CD4-positive, alpha-beta T cell treated with Interleukin-21 for 1 hour (primary cell): ENCODE results near the gene INHBB.

Source experiments
- DNase-seq: peaks from one replicate; pipeline ENCODE4 v3.0.0-alpha.2; 2020

INHBB gene

DNA sequence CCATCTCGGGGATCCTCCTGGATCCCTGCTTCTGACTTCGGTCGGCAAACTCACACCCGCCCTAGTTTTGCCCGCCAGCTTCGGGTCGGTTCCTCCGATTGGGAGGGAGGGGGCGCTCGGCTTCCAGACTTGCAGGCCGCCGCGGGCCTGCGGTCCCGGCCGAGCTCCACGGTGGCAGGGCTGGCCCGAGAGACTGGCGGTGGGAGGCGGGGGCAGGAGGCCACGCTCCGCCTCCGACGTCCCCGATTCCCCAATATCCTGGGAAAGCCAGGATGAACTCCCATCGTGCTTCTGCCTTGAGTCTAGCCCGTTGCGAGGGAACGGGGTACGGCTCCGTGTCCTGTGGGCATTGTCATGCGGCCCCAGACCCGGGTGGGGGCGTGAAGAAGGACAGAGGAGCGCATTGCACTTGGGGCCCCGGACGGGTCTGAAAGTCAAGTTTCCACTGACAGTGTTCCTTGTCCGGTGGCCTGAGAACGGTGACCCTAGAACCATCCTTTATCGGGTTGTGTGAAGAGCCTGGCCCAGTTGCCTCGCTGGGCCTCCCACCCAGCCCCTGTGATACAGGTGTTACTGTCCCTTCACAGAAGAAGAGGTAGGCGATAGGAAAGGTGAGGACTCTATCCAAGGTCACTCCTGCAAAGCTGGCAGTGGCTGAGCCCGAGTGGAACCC, 2.4 kb upstream of the INHBB start:
- DNase-seq = peak; percentile 44

DNA sequence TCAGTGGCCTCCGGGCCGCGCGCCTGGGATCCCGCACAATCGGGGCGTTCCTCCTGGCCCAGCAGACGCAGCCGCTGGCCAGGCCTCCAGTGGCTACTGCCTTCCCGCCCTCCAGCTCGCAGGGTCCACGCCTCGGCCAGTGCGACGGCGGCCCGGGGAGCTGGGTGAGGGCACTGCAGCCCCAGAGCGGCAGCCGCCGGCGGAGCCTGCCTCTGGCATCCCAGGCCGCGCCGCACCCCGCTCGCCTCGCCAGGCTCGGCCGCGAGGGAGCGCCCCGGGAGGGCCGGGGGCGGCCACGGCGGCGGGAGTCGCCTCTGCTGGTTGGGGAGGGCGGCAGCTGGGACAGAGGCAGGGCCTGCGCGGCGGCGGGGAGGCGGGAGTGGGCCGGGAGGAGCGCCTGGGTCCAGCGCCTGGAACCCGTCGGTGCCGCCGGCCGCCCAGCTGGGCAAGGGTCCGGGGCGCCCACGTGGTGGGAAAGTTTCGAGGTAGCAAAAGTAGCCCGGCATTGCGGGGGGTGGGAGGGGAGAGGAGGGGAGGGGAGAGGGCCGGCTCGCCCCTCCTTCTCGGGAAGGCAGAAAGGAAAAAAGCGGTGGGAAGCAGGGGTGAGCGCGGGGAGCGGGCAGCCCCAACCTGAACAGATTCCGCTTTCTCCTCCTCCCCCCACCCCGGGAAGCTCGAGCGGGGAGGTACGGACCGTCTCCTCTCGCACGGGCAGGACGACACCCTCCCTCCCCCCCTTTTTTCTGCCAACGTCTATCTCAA, 1.5 kb upstream of the INHBB start:
- no peak for DNase-seq

- no peak for DNase-seq
Observed at GRCh38 chr2:120344976-120345581, 857 bp upstream of the INHBB start.

DNA sequence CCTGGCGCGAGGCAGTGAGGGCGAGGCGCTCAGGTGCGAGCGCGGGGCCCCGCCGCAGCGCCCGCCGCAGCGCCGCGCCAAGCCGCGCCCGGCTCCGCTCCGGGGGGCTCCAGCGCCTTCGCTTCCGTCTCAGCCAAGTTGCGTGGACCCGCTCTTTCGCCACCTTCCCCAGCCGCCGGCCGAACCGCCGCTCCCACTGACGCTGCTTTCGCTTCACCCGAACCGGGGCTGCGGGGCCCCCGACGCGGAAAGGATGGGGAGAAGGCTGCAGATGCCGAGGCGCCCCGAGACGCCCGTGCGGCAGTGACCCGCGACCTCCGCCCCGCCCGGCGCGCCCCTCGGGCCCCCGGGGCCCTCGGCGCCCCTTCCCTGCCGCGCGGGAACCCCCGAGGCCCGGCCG, 328 bp upstream of the INHBB start:
- no peak for DNase-seq

- no peak for DNase-seq
Observed at GRCh38 chr2:120346667-120347358, 877 bp downstream of the INHBB start.

- no peak for DNase-seq
Observed at GRCh38 chr2:120347396-120348060, 1.6 kb downstream of the INHBB start.

DNA sequence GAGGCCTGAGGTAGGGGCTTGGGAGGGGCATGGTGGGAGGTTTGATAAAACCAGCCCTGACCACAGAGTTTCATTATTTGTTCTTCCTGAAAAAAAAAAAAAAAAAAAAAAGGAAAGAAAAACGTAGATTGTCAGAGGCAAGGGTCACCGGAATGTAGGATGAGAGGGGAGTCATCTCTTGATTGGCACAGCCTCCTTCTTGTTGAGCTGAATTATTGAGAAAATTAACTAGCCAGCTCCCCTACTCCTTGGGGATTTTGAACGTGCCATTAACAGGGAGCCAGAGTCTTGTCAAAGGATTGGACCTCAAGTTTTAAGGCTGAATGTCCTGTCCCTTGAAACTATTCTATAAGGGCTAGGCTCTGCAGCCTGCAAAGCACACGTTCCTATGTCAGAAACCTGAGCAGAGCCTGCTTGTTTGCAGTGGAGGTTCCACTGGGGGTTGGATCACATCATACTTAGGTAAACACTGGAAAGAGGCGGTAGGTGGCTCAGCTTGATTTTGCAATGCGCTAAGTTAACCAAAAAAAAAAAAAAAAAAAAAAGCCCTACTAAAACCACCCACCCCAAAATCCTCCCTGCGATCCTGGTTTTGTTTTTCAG, 2.3 kb downstream of the INHBB start:
- DNase-seq = no peak

DNA sequence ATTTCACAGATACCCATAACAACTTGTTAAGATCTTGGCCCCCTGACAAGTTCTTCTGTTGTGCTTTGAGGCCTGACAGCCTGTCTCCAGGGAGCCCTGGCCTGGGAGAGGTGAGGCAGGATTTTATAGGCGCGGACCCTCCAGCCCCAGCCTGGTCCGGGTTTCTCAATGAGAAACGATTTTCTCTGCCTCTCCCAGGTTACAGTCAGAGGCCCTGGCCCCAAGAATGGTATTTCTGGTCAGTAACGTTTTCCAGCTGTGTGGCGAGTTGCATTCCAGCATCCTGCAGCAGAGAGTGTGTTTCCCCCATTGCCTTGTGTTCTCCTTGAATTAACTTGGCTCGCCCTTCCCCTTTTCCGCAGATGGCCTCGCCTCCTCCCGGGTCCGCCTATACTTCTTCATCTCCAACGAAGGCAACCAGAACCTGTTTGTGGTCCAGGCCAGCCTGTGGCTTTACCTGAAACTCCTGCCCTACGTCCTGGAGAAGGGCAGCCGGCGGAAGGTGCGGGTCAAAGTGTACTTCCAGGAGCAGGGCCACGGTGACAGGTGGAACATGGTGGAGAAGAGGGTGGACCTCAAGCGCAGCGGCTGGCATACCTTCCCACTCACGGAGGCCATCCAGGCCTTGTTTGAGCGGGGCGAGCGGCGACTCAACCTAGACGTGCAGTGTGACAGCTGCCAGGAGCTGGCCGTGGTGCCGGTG, 3.0 kb downstream of the INHBB start:
- no peak for DNase-seq

DNA sequence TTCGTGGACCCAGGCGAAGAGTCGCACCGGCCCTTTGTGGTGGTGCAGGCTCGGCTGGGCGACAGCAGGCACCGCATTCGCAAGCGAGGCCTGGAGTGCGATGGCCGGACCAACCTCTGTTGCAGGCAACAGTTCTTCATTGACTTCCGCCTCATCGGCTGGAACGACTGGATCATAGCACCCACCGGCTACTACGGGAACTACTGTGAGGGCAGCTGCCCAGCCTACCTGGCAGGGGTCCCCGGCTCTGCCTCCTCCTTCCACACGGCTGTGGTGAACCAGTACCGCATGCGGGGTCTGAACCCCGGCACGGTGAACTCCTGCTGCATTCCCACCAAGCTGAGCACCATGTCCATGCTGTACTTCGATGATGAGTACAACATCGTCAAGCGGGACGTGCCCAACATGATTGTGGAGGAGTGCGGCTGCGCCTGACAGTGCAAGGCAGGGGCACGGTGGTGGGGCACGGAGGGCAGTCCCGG, 3.5 kb downstream of the INHBB start:
- no peak for DNase-seq

GRCh38 chr2:120350080-120350479, 4.1 kb downstream of the INHBB start:
- DNase-seq = no peak

- no peak for DNase-seq
Observed at GRCh38 chr2:120350801-120351320, 4.9 kb downstream of the INHBB start.

GRCh38 chr2:120352696-120353590, 7.0 kb downstream of the INHBB start:
- no peak for DNase-seq

GRCh38 chr2:120353591-120353898, 7.6 kb downstream of the INHBB start:
- DNase-seq = no peak

DNA sequence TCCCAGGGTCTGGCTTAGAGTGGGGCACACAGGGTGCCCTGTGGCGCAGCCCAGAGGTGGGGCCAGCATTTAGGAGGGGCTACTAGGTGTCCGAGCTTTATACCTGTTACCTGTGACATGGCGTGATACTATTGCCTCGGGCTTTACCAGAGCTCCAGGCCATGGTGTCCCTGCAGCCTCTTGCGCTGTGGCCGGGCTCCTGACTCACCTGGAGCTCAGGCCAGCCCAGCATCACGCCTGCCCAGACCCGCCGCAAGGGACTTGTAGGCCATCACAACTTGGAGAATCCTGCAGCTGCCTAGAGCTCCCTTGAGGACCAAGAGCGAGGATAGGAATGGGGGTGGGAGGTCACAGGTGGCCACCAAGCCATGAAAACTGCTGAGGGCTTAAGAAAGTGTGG, 8.0 kb downstream of the INHBB start:
- DNase-seq = no peak

DNA sequence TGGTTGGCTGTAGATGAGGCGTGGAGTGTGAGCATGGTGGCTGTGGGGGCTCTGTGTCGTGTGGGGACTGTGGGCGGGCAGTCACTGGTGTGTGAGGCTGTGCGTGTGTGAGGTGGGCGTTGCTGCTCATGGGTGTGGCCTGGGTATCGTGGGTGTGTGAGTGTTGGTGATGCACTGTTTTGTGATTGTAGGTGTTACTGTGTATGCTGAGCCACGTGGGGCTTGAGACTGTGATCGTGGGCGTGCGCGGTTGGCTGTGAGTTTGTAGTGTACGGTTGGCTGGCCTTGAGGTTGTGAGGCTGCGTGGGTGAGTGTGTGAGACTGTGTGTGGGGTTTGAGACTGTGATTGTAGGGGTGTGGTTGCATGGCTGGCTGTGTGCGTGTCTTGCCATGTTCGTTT, 8.5 kb downstream of the INHBB start:
- no peak for DNase-seq

- no peak for DNase-seq
Observed at GRCh38 chr2:120354935-120355779, 9.2 kb downstream of the INHBB start.

GRCh38 chr2:120355780-120356266, 9.9 kb downstream of the INHBB start:
- DNase-seq = no peak

DNA sequence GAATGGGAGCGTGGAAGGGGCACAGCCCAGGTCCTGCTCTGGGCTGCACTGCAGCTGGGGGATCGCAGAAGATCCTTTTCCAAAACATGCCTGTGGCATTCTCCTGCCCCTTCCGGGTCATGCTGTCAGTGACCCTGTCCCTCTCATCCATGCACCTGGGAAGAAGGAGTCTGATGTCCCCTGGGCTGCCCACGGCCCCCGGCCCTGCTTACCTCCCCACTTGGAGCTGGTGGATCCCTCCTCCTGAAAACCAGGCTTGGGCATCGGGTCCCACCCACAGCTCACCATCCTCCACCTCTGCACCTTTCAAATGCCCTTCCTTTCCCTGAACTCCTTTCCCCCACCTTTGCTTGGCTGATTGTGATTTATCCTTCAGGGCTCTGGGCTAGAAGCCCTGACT, 11.8 kb downstream of the INHBB start:
- DNase-seq = no peak

DNA sequence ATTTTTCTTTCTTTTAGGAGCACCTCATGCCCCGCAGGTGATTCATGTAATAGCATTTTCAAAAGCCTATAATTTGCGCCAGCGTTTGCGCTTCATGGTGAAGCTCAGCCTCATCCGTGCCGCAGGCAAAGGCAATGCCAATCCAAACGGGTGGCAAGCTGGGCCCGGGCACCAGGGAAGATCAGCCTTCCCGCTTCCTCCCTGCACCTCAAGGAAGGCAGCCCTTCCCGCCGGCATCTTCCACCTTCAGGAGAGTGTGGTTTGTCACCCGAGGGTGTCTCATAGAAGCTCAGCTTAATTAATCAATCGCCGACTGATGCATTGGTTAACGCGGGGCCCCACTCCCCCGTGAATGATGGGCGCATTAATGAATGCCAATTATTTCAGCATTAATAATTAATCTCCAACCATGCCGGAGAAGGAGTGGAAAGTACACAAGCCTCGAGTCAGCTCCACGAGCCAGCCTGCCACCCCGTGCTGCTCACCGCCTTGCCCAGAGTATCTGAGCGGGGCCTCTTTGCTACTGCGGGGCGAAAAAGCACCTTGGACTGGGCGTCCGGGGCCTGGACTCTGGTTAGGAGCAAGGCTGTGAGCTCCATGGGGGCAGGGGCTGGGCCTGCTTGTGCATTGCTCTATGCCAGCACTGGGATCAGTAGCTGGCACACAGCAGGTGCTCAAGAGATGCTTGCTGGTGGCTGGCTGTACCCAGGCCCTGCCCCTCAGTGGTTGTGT, 13.0 kb downstream of the INHBB start:
- DNase-seq = no peak
